KBM-7 (cell line): ENCODE data around the gene L1TD1.
"Not testable (repeated sequence)": the region's sequence is repeated elsewhere in the genome, so short reads cannot be mapped to it uniquely, and the experiment has no call there.

Experiments
- DNase-seq: peaks from one replicate; pipeline ENCODE4 v3.0.0-alpha.2; 2015
- in situ Hi-C: fragments of 300-500 bp; cut with MboI; formaldehyde crosslinking; loops from 2 replicates; pipeline ENCODE4 v1.14.3; 2020; ENCODE audit warnings: low sequenced_read_pairs, low pct_unique_long_range_greater_than_20kb, mixed read lengths

Gene L1TD1, protein sequence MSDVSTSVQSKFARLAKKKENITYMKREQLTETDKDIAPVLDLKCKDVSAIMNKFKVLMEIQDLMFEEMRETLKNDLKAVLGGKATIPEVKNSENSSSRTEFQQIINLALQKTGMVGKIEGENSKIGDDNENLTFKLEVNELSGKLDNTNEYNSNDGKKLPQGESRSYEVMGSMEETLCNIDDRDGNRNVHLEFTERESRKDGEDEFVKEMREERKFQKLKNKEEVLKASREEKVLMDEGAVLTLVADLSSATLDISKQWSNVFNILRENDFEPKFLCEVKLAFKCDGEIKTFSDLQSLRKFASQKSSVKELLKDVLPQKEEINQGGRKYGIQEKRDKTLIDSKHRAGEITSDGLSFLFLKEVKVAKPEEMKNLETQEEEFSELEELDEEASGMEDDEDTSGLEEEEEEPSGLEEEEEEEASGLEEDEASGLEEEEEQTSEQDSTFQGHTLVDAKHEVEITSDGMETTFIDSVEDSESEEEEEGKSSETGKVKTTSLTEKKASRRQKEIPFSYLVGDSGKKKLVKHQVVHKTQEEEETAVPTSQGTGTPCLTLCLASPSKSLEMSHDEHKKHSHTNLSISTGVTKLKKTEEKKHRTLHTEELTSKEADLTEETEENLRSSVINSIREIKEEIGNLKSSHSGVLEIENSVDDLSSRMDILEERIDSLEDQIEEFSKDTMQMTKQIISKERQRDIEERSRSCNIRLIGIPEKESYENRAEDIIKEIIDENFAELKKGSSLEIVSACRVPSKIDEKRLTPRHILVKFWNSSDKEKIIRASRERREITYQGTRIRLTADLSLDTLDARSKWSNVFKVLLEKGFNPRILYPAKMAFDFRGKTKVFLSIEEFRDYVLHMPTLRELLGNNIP

DNA sequence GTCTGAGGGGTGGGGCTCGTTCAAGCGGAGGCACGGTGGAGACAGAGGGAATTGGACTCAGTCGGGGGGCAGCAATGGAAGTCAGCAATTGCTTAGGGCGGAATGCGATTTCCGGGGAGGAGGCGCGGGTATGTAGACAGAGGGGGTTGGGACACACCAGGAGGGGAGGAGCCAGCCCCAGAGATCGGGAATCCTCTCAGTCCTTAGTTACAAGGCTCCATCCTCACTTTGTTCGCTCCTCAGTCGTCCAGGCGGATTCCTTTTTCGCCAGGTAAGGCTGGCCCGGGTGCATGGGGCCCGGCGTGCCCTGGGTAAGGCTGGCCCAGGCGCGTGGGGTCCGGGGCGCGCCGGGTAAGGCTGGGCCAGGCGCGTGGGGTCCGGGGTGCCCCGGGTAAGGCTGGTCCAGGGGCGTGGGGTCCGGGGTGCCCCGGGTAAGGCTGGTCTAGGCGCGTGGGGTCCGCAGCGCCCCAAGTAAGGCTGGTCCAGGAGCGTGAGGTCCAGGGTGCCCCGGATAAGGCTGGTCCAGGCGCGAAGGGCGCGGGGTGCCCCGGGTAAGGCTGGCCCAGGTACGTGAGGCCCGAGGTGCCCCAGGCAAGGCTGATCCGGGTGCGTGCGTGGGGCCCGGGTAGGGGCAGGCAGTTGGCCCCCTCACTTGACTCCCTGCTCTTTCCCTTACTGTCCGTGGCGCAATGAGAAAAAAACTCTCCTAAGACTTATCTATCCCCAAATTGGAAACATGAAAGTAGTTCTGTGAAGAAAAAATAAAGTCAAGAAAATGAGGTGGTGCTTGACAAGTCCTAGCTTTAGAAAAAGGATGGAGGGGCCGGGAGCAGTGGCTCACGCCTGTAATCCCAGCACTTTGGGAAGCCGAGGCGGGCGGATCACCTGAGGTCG lies at the start of gene L1TD1:
TSS of gene L1TD1 (plus strand) at position 199 of the 894 bp plus-strand sequence. CDS start 11,780 bp downstream, outside the sequence.
- no peak for DNase-seq
- in situ Hi-C loops, result no loop called here

DNA sequence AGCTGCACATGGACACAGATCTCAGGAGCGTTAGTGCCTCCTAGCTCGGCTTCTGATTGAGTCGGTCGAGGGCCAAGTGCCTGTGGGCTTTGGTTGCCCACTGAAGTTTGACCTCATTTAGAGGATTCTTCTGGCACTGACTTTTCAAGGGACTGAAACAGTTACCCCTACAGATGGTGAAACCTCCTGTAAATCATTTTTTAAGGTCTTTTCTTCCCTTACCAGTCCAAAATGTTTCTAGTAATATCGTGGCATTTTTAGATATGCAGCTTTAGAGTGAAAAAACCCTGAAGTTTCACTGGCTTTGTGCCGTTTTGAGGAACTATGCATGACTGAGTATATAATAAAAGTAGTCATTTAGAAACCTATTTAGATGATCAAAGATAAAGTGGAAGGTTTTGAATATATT lies 34.7 kb upstream of the L1TD1 start:
- peak; percentile 9 for DNase-seq
- in situ Hi-C loops, result no loop called here

DNA sequence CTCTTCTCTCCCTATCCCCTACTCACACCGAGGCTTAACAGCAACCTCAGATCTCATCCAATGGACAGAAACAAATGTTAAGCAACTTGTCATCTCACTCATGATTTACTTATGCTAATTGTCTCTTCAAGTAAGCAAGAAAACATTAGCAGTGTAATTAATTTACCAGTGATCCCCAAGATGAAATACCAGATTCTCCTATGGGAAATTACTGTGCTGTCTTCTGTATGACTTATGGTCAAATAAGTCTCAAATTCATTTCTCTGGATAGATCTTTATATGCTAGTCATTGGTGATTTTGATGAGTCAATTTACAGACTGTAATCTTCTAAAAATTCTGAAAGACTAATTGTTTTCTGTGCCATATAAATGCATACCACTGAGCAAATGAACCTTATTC lies 32.9 kb upstream of the L1TD1 start:
- in situ Hi-C loops, result no loop called here
- no peak for DNase-seq

DNA sequence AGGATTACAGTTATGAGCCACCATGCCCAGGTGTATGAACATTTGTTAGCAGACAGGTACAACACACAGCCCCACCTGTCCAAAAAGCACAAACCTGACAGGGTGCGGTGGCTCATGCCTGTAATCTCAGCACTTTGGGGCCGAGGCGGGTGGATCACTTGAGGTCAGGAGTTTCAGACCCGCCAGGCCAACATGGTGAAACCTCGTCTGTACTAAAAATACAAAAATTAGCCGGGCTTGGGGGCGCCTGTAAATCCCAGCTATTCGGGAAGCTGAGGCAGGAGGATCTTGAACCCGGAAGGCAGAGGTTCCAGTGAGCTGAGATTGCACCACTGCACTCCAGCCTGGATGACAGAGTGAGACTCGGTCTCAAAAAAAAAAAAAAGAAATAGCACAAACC lies 24.3 kb upstream of the L1TD1 start:
- DNase-seq, in situ Hi-C loops: not testable (repeated sequence)

DNA sequence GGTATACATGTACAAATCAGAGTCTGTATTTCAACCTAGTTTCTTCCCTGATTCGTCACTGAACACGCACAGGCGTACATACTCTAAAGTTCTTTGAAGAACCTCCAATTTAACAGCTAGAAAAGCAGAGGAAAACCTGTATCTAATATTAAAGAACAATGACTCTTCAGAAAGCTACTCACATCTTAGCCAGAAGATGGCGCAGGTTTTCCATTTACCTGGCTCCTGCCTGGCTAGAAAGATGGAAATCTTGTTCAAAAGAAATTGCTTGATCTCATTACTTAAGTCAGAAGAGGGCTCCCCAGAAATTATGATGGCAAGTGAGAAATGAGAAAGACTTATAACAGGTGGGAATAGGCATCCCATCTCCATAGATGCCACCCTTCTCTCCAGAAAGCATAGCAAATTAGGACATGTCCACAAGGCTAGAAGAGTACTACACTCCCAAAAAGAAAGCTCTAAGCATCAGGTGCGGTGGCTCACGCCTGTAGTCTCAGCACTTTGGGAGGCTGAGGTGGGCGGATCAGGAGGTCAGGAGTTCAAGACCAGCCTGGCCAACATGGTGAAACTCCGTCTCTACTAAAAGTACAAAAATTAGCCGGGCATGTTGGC lies 19.0 kb upstream of the L1TD1 start:
- peak; percentile 58 for DNase-seq
- in situ Hi-C loops, result no loop called here

DNA sequence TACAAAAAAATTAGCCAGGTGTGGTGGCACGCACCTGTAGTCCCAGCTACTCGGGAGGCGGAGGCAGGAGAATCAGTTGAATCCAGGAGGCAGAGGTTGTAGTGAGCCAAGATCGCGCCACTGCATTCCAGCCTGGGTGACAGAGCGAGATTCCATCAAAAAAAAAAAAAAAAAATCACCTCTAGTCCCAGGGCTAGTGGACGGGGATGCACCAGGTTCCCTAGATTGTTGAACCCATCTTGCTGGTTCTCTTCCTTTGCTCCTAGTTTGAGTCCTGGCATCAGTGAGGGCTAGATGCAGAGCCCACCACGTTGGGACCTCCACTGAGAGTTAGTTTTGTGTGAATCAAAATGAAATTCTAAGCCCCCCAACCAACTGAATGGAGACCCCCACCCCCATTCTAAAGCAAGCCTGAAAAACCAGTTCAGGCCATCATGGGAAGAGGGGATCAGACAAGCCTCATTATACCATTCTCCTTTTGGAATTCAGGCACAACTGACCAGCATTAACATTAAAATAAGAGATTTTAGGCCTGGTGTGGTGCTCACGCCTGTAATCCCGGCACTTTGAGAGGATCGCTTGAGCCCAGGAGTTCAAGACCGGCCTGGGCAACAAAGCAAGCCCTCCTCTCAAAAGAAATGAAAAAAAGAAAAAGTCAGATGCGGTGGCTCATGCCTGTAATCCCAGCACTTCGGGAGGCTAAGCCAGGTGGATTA lies 17.9 kb upstream of the L1TD1 start:
- in situ Hi-C loops, result no loop called here
- DNase-seq, result no peak

DNA sequence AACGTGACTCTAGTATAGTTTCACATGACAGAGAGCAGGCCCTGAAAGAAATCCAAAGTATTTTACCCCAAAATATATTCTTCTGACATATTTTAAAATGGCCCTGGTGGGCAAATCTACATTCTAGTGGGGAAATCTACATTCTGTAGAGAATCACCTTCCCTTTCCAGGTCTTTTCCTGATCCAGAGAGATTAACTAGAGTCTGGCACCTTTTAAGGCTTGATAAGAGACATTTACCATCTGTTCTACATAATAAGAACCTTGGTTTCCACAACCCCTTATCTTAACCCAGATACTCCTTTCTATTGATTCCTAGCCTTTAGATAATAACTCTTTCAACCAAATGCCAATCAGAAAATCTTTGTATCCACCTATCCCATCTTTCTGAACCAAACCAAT lies 17.0 kb upstream of the L1TD1 start:
- in situ Hi-C loops, result no loop called here
- DNase-seq, result no peak

DNA sequence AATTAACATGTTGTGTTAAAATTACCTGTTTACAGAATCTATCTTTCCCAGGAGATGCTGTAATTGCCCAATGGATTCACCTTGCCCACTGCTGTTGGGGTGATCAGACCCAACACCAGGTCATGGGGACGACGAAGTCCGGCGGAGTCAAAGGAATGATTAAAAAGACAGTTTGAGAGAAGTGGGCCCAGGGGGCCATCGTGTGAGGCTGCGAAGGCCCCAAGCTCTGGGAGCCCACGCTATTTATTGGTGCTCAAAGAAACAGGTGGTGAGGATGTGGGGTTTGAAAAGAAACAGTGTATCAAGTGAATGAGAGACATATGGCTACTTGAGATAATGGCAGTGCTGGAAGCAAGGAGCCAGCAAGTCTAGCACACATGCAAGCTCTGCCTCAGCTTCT lies 16.3 kb upstream of the L1TD1 start:
- no peak for DNase-seq
- in situ Hi-C loops, result no loop called here

DNA sequence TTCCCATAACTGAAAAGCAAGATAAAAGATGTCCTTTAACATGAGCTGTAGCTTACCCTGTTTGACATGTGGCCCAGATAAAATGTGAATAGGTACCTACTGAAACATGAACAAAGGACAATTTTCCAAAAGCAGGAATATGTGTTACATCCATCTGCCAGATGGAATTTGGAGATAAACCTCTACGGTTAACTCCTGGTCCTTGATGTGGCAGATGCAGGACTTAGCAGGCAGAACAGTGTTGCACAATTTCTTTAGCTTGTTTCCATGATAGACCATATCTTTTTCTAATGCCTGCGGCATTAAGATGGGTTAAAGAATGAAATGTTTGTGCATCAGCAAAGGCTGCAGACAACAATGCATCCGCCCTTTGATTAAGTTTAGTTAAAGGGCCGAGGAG lies 14.6 kb upstream of the L1TD1 start:
- in situ Hi-C loops, DNase-seq: not testable (repeated sequence)

DNA sequence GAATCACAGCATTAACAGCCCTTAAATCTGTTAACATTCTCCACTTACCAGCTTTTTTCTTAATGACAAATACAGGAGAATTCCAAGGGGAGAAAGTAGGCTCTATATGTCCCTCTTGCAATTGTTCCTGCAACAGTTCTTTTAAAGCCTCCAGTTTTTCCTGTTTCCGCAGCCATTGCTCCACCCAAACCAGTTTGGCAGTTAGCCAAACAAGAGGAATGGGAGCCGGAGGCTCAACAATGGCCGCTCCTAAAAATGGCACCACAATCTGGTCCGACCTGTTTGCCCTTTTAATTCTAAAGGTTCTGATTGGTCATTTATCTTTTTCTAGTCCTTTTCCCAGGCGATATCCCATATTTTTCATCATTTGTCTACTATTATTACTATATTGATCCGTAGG lies 14.0 kb upstream of the L1TD1 start:
- no peak for DNase-seq
- in situ Hi-C loops, result no loop called here

DNA sequence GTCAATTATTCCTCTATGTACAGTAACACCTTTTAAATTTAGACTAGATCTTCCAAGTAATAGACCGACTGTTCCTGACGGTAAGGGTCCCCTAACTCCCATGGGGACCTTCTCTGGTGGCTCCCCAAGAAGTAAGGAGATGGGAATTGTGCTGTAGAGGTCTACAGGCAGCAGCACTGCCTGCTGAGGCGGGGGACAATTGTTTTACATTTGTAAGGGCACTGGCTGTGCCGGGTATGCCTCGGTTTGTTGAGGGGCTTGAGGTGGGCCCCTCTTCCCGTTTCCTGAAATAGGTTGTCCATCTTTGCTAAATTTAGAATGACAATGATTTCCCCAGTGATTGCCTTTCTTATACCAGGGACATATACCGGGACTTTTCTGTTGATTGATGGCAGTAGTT lies 13.1 kb upstream of the L1TD1 start:
- DNase-seq, result no peak
- in situ Hi-C loops, result no loop called here

DNA sequence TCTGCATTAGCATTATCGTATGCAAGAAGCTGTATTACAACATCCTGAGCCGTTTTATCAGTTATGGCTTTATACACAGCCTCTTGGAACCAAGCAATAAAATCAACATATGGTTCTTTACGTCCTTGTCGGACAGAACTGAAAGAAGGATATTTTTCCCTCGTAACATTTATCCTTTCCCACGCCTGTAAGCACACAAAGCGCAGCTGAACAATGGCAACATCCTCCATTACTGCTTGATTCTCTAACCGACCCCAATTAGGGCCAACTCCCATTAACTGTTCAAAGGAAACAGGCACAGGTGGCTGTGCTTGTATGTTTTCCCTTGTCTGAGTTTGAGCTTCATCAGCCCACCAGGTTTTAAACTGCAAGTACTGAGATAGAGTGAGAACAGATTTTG lies 12.5 kb upstream of the L1TD1 start:
- in situ Hi-C loops, DNase-seq: not testable (repeated sequence)

DNA sequence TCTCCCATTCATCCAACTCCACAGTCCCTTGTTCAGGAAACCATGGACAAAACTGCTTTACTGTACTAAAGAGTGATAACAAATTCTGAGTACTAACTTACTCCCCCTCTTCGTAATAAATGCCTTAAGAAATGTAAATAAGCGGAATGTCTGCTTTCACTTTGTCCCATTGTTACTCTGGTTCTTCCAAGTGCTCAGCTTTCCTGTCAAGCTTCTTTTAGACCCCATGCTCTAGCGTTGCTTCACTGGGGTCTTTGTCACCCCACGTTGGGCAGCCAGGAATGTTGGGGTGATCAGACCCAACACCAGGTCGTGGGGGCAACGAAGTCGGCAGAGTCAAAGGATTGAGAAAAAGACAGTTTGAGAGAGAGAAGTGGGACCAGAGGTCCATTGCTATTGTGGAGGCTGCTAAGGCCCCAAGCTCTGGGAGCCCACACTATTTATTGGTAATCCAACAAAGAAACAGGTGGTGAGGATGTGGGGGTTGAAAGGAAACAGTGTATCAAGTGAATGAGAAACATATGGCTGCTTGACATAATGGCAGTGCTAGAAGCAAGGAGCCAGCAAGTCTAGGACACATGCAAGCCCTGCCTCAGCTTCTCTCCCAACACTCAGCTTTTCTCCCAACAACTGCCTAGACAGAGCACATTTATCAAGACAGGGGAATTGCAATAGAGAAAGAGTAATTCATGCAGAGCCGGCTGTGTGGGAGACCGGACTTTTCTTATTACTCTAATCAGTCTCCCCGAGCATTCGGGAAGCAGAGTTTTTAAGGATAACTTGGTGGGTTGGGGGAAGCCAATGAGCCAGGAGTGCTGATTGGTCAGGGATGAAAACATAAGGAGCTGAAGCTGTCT lies 11.3 kb upstream of the L1TD1 start:
- in situ Hi-C loops, DNase-seq: not testable (repeated sequence)

DNA sequence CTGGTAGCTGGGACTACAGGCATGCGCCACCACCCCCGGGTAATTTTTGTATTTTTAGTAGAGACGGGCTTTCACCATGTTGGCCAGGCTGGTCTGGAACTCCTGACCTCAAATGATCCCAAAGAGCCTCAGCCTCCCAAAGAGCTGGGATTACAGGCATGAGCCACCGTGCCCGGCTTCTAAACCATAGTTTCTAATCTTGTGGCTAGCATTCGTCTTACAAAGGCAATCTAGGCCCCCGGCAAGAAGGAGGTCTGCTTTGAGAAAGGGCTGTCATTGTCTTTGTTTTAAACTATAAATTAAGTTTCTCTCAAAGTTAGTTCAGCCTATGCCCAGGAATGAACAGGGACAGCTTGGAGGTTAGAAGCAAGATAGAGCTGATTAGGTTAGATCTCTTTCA lies 10.3 kb upstream of the L1TD1 start:
- in situ Hi-C loops, result no loop called here
- no peak for DNase-seq

DNA sequence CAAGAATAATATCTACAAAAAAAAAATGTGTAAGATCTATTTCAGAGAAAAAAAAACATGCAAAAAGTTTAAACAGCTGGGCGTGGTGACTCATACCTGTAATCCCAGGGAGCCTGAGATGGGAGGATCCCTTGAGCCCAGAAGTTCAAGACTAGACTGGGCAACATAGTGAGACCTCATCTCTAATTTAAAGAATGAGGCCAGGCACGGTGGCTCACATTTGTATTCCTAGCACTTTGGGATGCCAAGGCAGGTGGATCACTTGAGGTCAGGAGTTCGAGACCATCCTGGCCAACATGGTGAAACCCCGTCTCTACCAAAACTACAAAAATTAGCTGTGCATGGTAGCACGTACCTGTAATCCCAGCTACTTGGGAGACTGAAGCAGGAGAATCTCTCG lies 9.4 kb upstream of the L1TD1 start:
- DNase-seq, in situ Hi-C loops: not testable (repeated sequence)

DNA sequence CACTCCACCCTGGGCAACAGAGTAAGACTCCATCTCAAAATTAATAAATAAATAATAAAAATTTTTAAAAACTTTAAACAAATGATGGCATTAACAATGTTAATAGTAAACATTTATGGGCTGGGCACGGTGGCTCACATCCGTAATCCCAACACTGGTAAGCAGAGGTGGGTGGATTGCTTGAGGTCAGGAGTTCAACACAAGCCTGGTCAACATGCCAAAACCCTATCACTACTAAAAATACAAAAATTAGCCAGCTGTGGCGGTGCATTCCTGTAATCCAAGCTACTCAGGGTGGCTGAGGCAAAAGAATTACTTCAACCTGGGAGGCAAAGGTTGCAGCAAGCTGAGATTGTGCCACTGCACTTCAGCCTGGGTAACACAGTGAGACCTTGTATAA lies 9.0 kb upstream of the L1TD1 start:
- in situ Hi-C loops, result no loop called here
- DNase-seq, result no peak

DNA sequence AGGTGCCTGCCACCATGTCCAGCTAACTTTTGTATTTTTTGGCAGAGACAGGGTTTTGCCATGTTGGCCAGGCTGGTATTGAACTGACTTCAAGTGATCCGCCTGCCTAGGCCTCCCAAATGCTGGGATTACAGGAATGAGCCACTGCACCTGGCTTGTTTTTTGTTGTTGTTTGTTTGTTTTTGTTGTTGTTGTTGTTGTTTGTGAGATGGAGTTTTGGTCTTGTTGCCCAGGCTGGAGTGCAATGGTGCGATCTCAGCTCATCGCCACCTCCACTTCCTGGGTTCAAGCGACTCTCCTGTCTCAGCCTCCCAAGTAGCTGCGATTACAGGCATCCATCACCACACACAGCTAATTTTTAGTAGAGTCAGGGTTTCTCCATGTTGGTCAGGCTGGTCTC lies 7.1 kb upstream of the L1TD1 start:
- in situ Hi-C loops, result no loop called here
- no peak for DNase-seq

DNA sequence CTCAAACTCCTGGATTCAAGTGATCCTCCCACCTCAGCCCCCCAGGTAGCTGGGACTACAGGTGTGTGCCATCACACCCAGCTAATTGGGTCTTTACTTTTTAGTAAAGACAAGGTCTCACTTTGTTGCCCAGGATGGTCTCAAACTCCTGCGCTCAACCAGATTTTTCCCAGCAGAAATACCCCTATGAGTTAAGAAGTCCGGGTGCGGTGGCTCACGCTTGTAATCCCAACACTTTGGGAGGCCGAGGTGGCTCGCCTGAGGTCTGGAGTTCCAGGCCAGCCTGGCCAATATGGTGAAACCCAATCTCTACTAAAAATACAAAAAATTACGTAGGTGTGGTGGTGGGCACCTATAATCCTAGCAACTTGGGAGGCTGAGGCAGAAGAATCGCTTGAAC lies 6.5 kb upstream of the L1TD1 start:
- DNase-seq, result no peak
- in situ Hi-C loops, result no loop called here
